Measurements from ENCODE around the gene SYT14.
A peak's percentile ranks its signal among the peaks of the same experiment; 100 is the strongest.
"Not testable (repeated sequence)": the region's sequence is repeated elsewhere in the genome, so short reads cannot be mapped to it uniquely, and the experiment has no call there.

SYT14 gene

GRCh38 chr1:210117681-210118170 is 179.7 kb downstream of the SYT14 start:
- no peak for DNase-seq (ENCODE audit: low spot score)

DNA sequence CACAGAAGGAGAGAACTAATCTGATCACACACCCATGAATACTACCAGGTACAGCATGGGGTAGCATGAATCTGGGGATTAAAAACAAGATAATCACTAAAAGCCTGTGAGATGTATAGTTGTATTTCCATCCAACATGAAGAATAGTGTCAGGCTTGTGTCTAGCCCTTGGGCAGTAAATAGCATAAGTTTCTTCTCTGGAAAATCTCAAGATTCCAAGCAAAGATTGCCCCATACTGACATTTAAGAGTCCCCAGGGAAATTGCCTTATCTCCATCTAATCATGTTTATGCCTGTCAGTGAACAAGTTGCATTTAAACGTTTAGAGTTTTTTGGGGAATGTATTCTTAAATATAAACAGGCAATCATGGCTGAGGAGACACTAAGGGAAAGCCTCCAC is 185.4 kb downstream of the SYT14 start:
- no peak for DNase-seq (ENCODE audit: low spot score)

DNA sequence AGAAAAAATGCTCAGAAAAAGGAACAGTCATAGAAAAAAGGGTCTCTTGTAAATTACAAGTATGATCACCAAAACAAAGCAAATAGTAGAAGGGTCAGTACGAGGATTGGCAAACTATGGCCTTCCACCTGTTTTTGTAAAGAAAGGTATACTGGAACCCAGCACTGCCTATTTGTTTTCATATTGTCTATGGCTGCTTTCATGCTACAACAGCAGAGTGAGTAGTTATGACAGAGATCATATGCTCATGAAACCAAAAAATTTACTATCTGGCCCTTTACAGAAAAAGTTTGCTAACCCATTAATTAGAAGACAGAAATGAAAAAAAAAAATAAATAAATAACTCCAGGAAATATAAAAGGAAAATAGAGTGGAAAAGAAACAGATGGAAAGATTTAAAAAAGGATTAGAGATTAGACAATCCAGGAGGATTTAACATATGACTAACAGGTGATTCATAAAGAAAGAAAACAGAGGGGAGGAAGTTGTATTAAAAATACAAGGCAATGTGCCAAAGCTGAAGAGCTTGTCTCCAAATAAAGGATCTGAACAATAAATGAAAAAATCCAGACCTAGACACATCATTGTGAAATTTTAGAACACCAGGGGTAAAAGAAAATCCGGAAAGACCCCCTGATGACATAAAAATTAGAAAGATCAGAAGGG is 186.0 kb downstream of the SYT14 start:
- no peak for DNase-seq (ENCODE audit: low spot score)

DNA sequence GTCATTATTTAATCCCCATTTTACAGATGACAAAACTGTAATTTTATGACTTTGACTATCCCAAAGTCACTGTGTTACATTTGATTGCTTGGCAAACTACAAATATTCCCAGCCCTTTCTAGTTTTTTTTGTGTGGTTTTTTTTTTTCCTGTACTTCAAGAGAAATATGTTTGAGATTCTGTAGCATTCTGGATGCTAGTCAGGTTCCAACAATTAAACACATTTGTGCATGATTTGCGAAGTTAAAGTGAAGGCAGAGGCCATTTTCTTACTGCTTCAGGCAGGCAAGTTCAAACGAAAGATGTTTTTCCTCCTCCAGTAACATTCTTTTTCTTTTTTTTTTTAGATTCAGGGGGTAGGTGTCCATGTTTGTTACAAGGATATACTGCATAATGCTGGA is 186.7 kb downstream of the SYT14 start:
- DNase-seq (ENCODE audit: low spot score): no peak

GRCh38 chr1:210125143-210125542 is 187.1 kb downstream of the SYT14 start:
- no peak for DNase-seq (ENCODE audit: low spot score)

DNA sequence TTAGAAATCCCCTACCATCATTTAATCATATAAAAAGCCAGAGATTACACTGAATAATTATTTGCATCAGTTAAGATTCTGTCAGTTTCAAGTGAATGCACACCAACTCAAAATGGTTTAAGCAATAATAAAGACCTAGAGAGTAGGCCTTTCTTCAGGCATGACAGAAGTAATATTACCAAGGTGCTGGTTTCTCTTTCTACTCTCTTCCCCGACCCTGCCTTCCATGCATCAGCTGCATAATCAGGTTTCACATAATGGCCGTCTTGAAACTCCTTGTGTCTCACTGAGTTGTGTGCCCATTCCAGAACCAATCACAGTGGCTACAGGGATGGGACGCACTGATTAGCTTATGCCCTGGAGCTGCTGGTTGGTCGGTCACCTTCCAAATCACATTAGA is 191.1 kb downstream of the SYT14 start:
- DNase-seq (ENCODE audit: low spot score): no peak

GRCh38 chr1:210129759-210130158 is 191.7 kb downstream of the SYT14 start:
- no peak for DNase-seq (ENCODE audit: low spot score)

DNA sequence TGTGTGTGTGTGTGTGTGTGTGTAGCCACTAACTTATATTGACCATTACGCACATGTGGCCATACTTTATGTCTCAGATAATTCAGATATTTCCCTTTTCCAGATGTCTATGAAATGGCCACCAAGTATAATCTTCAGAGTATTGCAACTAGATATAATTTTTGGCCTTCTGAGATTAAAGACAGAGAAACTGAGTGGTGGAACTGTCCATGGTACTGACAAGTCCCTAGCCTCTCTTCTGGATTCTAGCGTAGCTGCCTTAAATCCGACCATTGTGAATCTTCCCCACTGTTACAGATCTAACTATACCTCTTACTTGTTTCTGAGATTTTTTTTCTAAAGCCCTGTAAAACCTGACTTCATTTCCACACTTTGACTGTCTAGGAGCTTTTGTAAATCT is 194.6 kb downstream of the SYT14 start:
- no peak for DNase-seq (ENCODE audit: low spot score)

GRCh38 chr1:210143465-210144062 is 205.5 kb downstream of the SYT14 start:
- DNase-seq (ENCODE audit: low spot score): peak; percentile 25

GRCh38 chr1:210144736-210145135 is 206.7 kb downstream of the SYT14 start:
- no peak for DNase-seq (ENCODE audit: low spot score)

DNA sequence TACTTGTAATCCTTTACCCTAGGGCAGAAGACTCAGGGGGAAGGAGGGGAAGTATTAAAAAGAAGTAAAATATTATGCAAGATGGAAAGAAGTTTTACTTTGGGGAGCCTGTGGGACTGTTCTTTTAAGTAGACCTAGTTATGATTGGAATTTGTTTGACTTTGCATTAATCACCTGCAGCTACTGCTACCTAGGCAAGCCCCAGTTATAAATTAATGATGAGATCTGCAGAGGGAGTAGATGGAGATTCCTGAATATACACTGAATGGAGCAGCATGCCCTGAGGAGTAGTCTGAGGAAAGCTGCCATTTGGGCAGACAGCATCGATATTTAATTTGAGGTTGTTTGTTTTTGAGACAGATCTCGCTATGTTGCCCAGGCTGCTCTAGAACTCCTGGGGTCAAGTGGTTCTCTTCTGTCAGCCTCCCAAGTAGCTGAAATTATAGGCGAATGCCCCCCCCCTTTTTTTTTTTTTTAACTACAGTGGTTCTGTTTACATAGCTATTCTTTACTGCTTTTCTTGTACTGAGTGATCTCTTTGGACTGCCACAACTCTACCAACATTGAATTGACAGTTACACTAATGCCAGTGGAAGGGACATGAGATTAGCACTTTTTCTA is 213.1 kb downstream of the SYT14 start:
- DNase-seq (ENCODE audit: low spot score): no peak

GRCh38 chr1:210159211-210159610 is 221.2 kb downstream of the SYT14 start:
- DNase-seq (ENCODE audit: low spot score): no peak

GRCh38 chr1:210170220-210170619 is 232.2 kb downstream of the SYT14 start:
- DNase-seq (ENCODE audit: low spot score): no peak

GRCh38 chr1:210174133-210174532 is 236.1 kb downstream of the SYT14 start:
- no peak for DNase-seq (ENCODE audit: low spot score)

DNA sequence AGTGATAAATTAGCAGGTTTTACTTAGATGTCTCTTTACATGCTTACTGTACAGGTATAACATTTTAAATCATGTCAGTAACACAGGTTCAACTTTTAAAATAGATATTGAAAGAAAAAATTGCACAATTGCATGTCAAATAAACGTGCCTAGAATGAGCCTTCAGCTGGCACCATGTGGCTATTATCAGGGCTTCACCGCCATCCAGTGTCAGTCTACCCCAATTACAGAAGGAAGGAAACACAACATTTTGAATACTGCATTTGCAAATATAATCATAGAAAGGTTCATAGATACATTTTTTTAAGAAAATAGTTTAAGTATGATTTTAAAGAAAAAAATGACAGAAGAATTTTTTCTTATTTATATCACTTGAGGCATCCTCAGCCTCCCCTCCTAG is 247.0 kb downstream of the SYT14 start:
- DNase-seq (ENCODE audit: low spot score): no peak

DNA sequence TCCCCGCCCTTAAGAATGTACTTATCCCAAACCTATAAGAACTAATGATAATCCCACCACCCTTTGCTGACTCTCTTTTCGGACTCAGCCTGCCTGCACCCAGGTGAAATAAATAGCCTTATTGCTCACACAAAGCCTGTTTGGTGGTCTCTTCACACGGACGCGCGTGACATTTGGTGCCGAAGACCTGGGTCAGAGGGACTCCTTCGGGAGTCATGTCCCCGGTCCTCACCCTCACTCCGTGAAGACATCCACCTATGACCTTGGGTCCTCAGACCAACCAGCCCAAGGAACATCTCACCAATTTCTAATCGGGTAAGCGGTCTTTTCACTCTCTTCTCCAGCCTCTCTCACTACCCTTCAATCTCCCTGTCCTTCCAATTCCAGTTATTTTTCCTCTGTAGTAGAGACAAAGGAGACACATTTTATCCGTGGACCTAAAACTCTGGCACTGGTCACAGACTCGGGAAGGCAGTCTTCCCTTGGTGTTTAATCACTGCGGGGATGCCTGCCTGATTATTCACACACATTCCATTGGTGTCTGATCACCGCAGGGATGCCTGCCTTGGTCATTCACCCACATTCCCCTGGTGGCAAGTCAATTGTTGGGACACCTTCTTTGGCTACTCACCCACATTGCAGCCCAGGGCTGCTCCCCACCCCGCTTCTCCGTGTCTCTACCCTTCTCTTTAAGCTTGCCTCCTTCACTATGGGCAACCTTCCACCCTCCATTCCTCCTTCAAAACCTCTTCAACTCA is 250.0 kb downstream of the SYT14 start:
- not testable (repeated sequence) for DNase-seq (ENCODE audit: low spot score)

- no peak for DNase-seq (ENCODE audit: low spot score)
Observed at GRCh38 chr1:210189426-210189825, 251.4 kb downstream of the SYT14 start.

- no peak for DNase-seq (ENCODE audit: low spot score)
Observed at GRCh38 chr1:210195635-210196160, 257.7 kb downstream of the SYT14 start.

GRCh38 chr1:210196266-210196665 is 258.2 kb downstream of the SYT14 start:
- DNase-seq (ENCODE audit: low spot score): not testable (repeated sequence)

DNA sequence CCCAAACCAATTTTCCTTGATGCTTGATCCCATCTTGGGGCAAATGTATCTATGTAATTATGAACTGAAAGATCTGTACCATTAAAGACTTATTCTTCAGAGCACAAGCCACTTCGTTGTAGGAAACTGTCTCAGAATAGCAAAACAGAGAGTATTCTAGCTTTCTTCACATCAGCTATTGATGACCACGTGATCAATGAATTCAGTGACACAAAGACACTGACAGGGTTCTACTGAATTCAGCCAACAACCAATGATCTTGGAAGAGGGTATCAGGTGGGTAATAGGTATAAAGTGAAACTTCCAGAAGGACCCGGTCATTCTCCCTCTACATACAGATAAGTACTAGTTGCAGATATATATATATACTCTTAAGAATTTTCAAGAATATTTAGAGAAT is 260.8 kb downstream of the SYT14 start:
- no peak for DNase-seq (ENCODE audit: low spot score)

DNA sequence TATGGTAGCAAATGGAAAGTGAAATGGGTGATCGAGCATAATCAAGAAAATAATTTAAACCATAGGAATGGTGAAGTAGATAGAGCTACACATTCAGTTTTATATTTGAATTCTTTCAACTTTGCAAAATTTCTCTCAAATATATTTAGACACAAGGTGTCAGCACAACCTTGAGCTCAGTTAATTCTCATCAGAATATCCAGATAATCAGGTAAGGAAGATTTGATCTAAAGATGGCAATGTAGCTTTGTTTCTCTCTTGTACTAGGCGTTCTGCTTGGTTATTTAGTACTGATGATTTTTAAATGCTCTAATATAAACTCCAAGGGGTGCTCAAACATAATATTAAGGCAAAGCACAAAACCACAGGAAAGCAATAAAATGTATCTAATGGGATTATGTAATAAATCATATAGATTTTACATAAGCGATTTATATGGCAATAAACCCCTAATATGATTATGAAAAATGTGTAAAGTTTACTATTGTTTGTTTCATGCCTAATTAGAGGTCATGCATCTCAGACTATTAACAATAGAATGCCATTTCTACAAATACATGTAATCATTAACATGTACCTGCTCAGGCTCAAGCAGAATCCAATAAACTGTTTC is 262.2 kb downstream of the SYT14 start:
- DNase-seq (ENCODE audit: low spot score): no peak

DNA sequence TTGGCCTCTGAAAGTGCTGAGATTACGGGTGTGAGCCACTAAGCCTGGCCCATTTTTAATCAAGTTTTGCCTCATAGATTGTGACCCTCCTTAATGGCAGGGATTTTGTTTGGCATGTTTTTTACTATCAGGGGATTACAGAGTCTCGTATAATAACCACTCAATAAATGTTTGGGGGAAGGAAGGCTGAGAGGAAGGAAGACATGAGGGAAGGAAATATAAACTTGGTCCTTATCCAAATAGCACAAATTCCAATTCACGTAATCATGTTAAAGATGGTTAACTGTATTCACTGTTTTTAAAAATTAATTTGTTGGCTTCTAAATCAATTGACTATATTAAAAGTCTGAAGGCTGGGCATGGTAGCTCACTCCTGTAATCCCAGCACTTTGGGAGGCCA is 263.7 kb downstream of the SYT14 start:
- no peak for DNase-seq (ENCODE audit: low spot score)

Measured in CD4-positive, alpha-beta T cell treated with Interleukin-2 at 100 ng/mL for 4 hours (primary cell).